Measurements from ENCODE around the gene WRNIP1.

Gene WRNIP1

GRCh38 chr6:2756687-2757224 lies 8.4 kb upstream of the WRNIP1 start:
- no peak for TF ChIP-seq SIN3A (IDR thresholded peaks at IDR 0.05; ENCODE audit: borderline replicate concordance, insufficient read depth, low read length)
- no peak for TF ChIP-seq POLR2AphosphoS5 (IDR thresholded peaks at IDR 0.05; ENCODE audit: low read depth, low read length)
- no peak for TF ChIP-seq TAF1 (IDR thresholded peaks at IDR 0.05; ENCODE audit: borderline replicate concordance, insufficient read depth, low read length)
- no peak for TF ChIP-seq REST (IDR thresholded peaks at IDR 0.05; ENCODE audit: insufficient read depth in 1 of 2, low read depth in 2 of 2, low read length in 2 of 2)
- TF ChIP-seq FOXP2 (optimal IDR thresholded peaks at IDR 0.05; ENCODE audit: borderline replicate concordance, extremely low read depth, extremely low read length, insufficient read depth) = no peak

GRCh38 chr6:2758980-2759379 lies 6.2 kb upstream of the WRNIP1 start:
- no peak for TF ChIP-seq TAF1 (IDR thresholded peaks at IDR 0.05; ENCODE audit: borderline replicate concordance, insufficient read depth, low read length)
- no peak for TF ChIP-seq POLR2AphosphoS5 (IDR thresholded peaks at IDR 0.05; ENCODE audit: low read depth, low read length)
- TF ChIP-seq FOXP2 (optimal IDR thresholded peaks at IDR 0.05; ENCODE audit: borderline replicate concordance, extremely low read depth, extremely low read length, insufficient read depth) = no peak
- TF ChIP-seq REST (IDR thresholded peaks at IDR 0.05; ENCODE audit: insufficient read depth in 1 of 2, low read depth in 2 of 2, low read length in 2 of 2) = no peak
- TF ChIP-seq SIN3A (IDR thresholded peaks at IDR 0.05; ENCODE audit: borderline replicate concordance, insufficient read depth, low read length) = no peak

- TF ChIP-seq REST (IDR thresholded peaks at IDR 0.05; ENCODE audit: insufficient read depth in 1 of 2, low read depth in 2 of 2, low read length in 2 of 2) (no peak), SIN3A (IDR thresholded peaks at IDR 0.05; ENCODE audit: borderline replicate concordance, insufficient read depth, low read length) (no peak), FOXP2 (optimal IDR thresholded peaks at IDR 0.05; ENCODE audit: borderline replicate concordance, extremely low read depth, extremely low read length, insufficient read depth) (no peak)
Observed at GRCh38 chr6:2760882-2761842, 4.0 kb upstream of the WRNIP1 start.

GRCh38 chr6:2763345-2763841 lies 1.8 kb upstream of the WRNIP1 start:
- TF ChIP-seq FOXP2 (optimal IDR thresholded peaks at IDR 0.05; ENCODE audit: borderline replicate concordance, extremely low read depth, extremely low read length, insufficient read depth) = no peak

- no peak for TF ChIP-seq FOXP2 (optimal IDR thresholded peaks at IDR 0.05; ENCODE audit: borderline replicate concordance, extremely low read depth, extremely low read length, insufficient read depth)
- no peak for TF ChIP-seq TAF1 (IDR thresholded peaks at IDR 0.05; ENCODE audit: borderline replicate concordance, insufficient read depth, low read length)
- TF ChIP-seq SIN3A (IDR thresholded peaks at IDR 0.05; ENCODE audit: borderline replicate concordance, insufficient read depth, low read length) = no peak
- no peak for TF ChIP-seq POLR2AphosphoS5 (IDR thresholded peaks at IDR 0.05; ENCODE audit: low read depth, low read length)
- TF ChIP-seq REST (IDR thresholded peaks at IDR 0.05; ENCODE audit: insufficient read depth in 1 of 2, low read depth in 2 of 2, low read length in 2 of 2) = no peak
Observed at GRCh38 chr6:2763876-2764540, 1.2 kb upstream of the WRNIP1 start.

Data from PFSK-1 (cell line).